ENCODE results near the gene GRK3.

Gene GRK3

GRCh38 chr22:25548866-25549464 lies 15.5 kb upstream of the GRK3 start:
- no peak for TF ChIP-seq GATA3 (IDR thresholded peaks at IDR 0.05; ENCODE audit: low read depth, low read length)
- TF ChIP-seq GATA2 (IDR thresholded peaks at IDR 0.05; ENCODE audit: low read depth, low read length), result 0 out of 2 replicates have a peak, but pooled peaks have one; percentile 21

DNA sequence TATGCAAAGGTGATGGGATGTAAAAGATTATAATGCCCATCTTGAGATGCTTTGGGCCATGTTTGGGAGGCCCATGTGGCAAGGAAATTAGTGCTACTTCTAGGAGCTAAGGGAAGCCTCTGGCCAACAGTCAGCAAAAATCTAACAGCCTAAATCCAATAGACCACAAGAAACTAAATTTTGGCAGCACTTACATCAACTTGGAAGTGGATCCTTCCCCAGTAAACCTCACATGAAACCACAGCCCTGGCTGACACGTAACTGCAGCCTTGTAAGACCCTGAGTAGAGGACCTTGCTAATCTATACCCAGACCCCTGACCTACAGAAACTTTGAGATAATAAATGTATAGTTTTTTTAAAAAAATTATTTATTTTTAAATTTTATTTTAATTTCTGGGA lies 13.1 kb upstream of the GRK3 start:
- TF ChIP-seq GATA3 (IDR thresholded peaks at IDR 0.05; ENCODE audit: low read depth, low read length) (no peak), GATA2 (IDR thresholded peaks at IDR 0.05; ENCODE audit: low read depth, low read length) (no peak)

GRCh38 chr22:25553131-25553530 lies 11.3 kb upstream of the GRK3 start:
- TF ChIP-seq GATA2 (IDR thresholded peaks at IDR 0.05; ENCODE audit: low read depth, low read length) (no peak), GATA3 (IDR thresholded peaks at IDR 0.05; ENCODE audit: low read depth, low read length) (no peak)

GRCh38 chr22:25554238-25554671 lies 10.2 kb upstream of the GRK3 start:
- TF ChIP-seq GATA2 (IDR thresholded peaks at IDR 0.05; ENCODE audit: low read depth, low read length) (no peak), GATA3 (IDR thresholded peaks at IDR 0.05; ENCODE audit: low read depth, low read length) (no peak)

- TF ChIP-seq GATA2 (IDR thresholded peaks at IDR 0.05; ENCODE audit: low read depth, low read length) (no peak), GATA3 (IDR thresholded peaks at IDR 0.05; ENCODE audit: low read depth, low read length) (no peak)
Observed at GRCh38 chr22:25554689-25555088, 9.8 kb upstream of the GRK3 start.

GRCh38 chr22:25555586-25555985 lies 8.9 kb upstream of the GRK3 start:
- TF ChIP-seq GATA3 (IDR thresholded peaks at IDR 0.05; ENCODE audit: low read depth, low read length), result no peak
- TF ChIP-seq GATA2 (IDR thresholded peaks at IDR 0.05; ENCODE audit: low read depth, low read length), result no peak

GRCh38 chr22:25557218-25557617 lies 7.3 kb upstream of the GRK3 start:
- TF ChIP-seq GATA3 (IDR thresholded peaks at IDR 0.05; ENCODE audit: low read depth, low read length) (no peak), GATA2 (IDR thresholded peaks at IDR 0.05; ENCODE audit: low read depth, low read length) (no peak)

DNA sequence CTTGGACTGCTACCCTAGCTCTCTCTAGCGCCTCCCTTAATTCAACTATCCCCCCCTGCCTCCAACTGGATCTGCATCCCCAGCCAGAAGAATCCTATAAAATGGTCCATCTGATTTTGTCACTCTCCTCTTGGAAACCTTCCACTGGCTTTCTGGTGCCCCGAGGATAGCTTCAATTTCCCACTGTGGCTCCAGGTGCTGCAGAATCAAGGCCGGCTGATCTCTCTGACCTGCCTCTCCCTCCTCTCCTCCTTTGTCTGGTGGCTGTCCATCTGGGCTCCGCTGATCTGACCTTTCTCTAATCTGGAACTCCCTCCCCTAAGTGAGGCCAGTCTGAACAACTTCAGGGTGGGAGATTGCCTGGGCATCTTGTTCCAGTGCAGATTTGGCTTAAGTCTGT lies 6.1 kb upstream of the GRK3 start:
- TF ChIP-seq GATA3 (IDR thresholded peaks at IDR 0.05; ENCODE audit: low read depth, low read length) (no peak), GATA2 (IDR thresholded peaks at IDR 0.05; ENCODE audit: low read depth, low read length) (no peak)

DNA sequence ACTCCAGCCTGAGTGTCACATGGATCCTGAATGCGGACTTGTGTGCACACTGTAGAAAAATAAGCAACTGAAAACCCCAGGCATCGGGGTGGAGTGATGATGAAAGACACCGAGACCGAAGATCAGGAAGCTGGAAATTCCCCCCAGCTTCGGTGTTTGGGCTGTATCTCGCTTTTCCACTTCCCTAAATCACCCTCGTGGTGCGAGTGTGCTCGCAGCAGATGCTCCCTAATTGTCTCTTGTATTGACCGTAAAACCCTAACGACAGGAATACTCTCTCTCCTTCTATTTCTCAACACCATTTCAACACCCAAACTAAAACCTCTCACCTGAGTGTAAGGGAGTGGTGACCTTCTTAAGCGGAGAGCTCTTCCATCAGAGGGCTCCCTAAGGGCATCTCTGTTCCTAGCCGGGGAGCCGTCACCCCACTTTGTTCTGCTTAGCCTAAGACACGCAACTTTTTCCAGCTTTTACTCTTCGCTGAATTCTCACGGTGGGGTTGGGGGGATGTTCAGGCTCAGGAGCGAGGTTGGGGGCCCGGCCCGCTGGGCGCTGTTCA lies 635 bp upstream of the GRK3 start:
- TF ChIP-seq GATA3 (IDR thresholded peaks at IDR 0.05; ENCODE audit: low read depth, low read length), result no peak
- no peak for TF ChIP-seq GATA2 (IDR thresholded peaks at IDR 0.05; ENCODE audit: low read depth, low read length)

DNA sequence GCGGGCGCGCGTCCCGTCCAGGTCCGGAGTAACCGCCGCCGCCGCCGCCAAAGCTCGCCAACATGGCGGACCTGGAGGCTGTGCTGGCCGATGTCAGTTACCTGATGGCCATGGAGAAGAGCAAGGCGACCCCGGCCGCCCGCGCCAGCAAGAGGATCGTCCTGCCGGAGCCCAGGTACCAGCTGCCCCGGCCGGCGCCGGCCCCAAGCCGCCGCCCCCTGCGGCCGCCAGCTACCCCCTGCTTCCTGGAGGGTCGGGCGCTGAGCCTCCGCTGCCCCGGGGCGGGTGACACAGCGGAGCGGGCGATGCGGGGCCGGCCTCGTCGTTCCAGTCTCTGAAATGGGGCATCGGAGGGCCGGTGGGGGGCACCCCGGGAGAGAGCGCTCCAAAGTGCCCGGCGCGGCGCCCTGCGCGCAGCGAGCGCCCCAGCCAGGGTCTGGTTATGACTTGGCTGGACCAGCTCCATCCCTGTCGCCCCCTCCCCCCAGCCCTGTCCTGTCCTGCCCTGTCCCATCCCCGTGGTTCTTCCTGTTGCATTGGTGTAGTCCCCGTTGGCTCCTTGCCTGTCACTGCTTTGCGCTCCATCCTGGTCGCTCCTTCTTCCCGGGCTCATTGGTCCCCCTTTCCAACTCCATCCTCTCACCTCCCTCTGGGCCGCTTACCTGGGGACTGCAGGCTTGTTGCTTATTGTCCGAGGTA lies 653 bp downstream of the GRK3 start:
- TF ChIP-seq GATA2 (IDR thresholded peaks at IDR 0.05; ENCODE audit: low read depth, low read length), result no peak
- TF ChIP-seq GATA3 (IDR thresholded peaks at IDR 0.05; ENCODE audit: low read depth, low read length), result no peak

GRCh38 chr22:25566186-25566897 lies 1.9 kb downstream of the GRK3 start:
- TF ChIP-seq GATA2 (IDR thresholded peaks at IDR 0.05; ENCODE audit: low read depth, low read length), result no peak
- TF ChIP-seq GATA3 (IDR thresholded peaks at IDR 0.05; ENCODE audit: low read depth, low read length), result no peak

GRCh38 chr22:25566898-25567235 lies 2.4 kb downstream of the GRK3 start:
- TF ChIP-seq GATA2 (IDR thresholded peaks at IDR 0.05; ENCODE audit: low read depth, low read length) (no peak), GATA3 (IDR thresholded peaks at IDR 0.05; ENCODE audit: low read depth, low read length) (no peak)

- TF ChIP-seq GATA2 (IDR thresholded peaks at IDR 0.05; ENCODE audit: low read depth, low read length) (peak; percentile 40; the same call in 1 of the 2 replicates), GATA3 (IDR thresholded peaks at IDR 0.05; ENCODE audit: low read depth, low read length) (0 out of 2 replicates have a peak, but pooled peaks have one; percentile 41)
Observed at GRCh38 chr22:25567251-25567675, 2.8 kb downstream of the GRK3 start.

DNA sequence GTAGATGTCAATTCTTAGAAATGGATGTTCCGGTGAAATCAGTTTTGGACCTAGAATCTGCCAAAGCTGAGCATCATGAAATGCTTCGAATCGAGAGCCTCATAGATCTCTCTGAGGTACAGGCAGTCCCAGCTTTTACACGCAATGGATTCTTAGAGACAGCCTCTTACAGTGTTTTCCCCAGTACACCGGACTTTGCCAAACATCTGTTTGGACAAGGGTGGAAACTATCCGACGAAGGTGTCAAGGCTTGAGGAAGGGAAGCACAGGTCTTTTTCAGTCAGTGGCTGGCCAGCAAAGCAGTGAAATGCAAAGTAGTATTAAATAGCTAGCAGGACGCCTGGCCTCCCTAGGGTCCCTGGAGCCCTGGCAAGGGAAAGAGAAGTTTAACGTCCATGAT lies 4.9 kb downstream of the GRK3 start:
- no peak for TF ChIP-seq GATA2 (IDR thresholded peaks at IDR 0.05; ENCODE audit: low read depth, low read length)
- TF ChIP-seq GATA3 (IDR thresholded peaks at IDR 0.05; ENCODE audit: low read depth, low read length), result no peak

Data from SH-SY5Y (cell line).